ENCODE data around the gene GNPTAB. TPM values are rescaled to one million over a fixed set of nuclear protein-coding genes. Genes with fewer than 3 reads are reported as not detected.

GNPTAB gene
- total RNA-seq, 4 donors from 2014 or later: 18.0 to 36.3 (median 32.5) TPM

DNA sequence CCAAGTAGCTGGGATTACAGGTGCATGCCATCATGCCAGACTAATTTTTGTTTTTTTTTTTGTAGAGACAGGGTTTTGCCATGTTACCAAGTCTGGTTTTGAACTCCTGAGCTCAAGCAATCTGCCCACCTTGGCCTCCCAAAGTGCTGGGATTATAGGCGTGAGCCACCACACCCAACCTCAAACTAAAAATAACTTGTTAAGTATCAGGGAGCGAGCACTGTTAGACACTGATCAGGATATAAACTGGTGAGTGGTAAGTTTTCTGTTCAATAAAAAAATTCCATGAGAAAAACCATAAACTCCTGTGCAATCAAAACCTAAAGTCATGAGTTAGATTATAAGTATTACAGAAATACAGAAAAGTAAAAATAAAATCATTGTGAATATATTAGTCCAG lies 46.9 kb downstream of the GNPTAB start:
- WGBS, 2 donors: 86 to 91% methylated on average over 2 of the region's 2 CpGs
- TF ChIP-seq POLR2A (IDR thresholded peaks at IDR 0.05) (no peak), CTCF (IDR thresholded peaks at IDR 0.05) (no peak), EP300 (IDR thresholded peaks at IDR 0.05) (no peak)
- no peaks in the 10 kb centered on the region for H3K27me3 ChIP-seq

DNA sequence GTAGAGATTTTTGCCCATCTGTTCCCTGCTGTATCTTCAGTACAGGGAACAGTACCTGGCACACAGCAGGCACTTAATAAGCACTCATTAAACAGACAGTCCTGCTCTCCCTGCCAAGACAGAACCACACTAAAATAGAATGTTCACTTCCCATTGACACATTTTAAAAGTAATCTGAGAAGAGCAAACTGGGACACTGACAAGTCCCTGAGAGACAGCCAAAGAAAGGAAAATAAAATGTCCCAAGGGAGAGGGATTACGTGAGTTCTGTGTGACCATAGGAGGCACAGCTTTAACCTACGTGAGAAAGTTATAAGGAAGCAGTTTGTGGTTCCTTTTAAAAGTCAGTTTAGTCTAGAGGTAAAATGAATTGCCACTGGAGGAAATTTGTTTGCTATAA lies 47.6 kb downstream of the GNPTAB start:
- peaks cover 0 to 15% (median 0%) of the 10 kb centered on the region in 4 donors for H3K4me1 ChIP-seq
- WGBS, 2 donors: 70 to 75% methylated on average over 2 of the region's 2 CpGs
- H3K27me3 ChIP-seq: no peaks in the 10 kb centered on the region
- peaks cover 0 to 36% (median 0%) of the 10 kb centered on the region in 3 donors for H3K36me3 ChIP-seq
- H3K9me3 ChIP-seq: no peaks in the 10 kb centered on the region
- H3K27ac ChIP-seq: no peak overlapping the region
- H3K4me3 ChIP-seq: no peak overlapping the region
- TF ChIP-seq EP300 (IDR thresholded peaks at IDR 0.05) (no peak), CTCF (IDR thresholded peaks at IDR 0.05) (no peak), POLR2A (IDR thresholded peaks at IDR 0.05) (no peak)
- DNase-seq (ENCODE audit: low spot score in 2 of 2): no peak

More for the DNA sequence above, 46.9 kb downstream of the GNPTAB start:
- Histone ChIP-seq H3K9me3 (no peaks in the 10 kb centered on the region), H3K4me1 (peaks cover 0 to 12% (median 0%) of the 10 kb centered on the region in 4 donors), H3K4me3 (no peak overlapping the region), H3K27ac (no peak overlapping the region), H3K36me3 (peaks cover 0 to 43% (median 0%) of the 10 kb centered on the region in 3 donors)
- DNase-seq (ENCODE audit: low spot score in 2 of 2): no peak

- peaks cover 0 to 32% (median 0%) of the 10 kb centered on the region in 3 donors for H3K36me3 ChIP-seq
- no peaks in the 10 kb centered on the region for H3K9me3 ChIP-seq
- DNase-seq (ENCODE audit: low spot score in 2 of 2): no peak
- TF ChIP-seq POLR2A (IDR thresholded peaks at IDR 0.05) (no peak), EP300 (IDR thresholded peaks at IDR 0.05) (no peak), CTCF (IDR thresholded peaks at IDR 0.05) (no peak)
- no peaks in the 10 kb centered on the region for H3K27me3 ChIP-seq
- WGBS, 2 donors: 90 to 92% methylated on average over 3 of the region's 3 CpGs
- peaks cover 0 to 22% (median 1%) of the 10 kb centered on the region in 4 donors for H3K4me1 ChIP-seq
- no peak overlapping the region for H3K27ac ChIP-seq
- H3K4me3 ChIP-seq: no peak overlapping the region
These were observed 48.5 kb downstream of the GNPTAB start for GRCh38 chr12:101782273-101782731.

DNA sequence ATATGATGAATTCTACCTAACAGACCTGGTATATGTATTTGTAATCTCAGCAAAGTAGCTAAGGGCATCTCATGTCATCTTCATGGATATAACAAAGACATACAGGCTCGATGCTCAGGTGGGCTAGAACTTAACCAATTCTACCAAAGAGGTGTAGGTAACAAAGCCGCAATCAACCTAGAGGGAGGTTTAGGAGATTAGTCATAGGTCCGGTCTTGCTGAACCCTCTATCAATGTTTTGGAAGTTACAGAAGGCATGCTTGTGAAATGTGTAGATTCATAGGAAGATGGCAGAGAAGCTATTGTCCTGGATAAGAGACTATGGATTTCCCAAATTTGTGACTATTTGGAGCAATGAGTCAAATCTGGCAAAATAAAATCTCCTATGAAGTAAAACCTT lies 48.9 kb downstream of the GNPTAB start:
- 91 to 94% methylated on average over 3 of the region's 3 CpGs for WGBS, 2 donors
- H3K36me3 ChIP-seq: peaks cover 0 to 31% (median 0%) of the 10 kb centered on the region in 3 donors
- peaks cover 0 to 24% (median 3%) of the 10 kb centered on the region in 4 donors for H3K4me1 ChIP-seq
- no peaks in the 10 kb centered on the region for H3K9me3 ChIP-seq
- no peak for DNase-seq (ENCODE audit: low spot score in 2 of 2)
- TF ChIP-seq EP300 (IDR thresholded peaks at IDR 0.05): no peak
- TF ChIP-seq CTCF (IDR thresholded peaks at IDR 0.05): no peak
- TF ChIP-seq POLR2A (IDR thresholded peaks at IDR 0.05): no peak
- H3K27ac ChIP-seq: no peak overlapping the region
- H3K27me3 ChIP-seq: no peaks in the 10 kb centered on the region
- H3K4me3 ChIP-seq: no peak overlapping the region

GRCh38 chr12:101780599-101780998 lies 50.2 kb downstream of the GNPTAB start:
- TF ChIP-seq POLR2A (IDR thresholded peaks at IDR 0.05) (no peak), CTCF (IDR thresholded peaks at IDR 0.05) (no peak), EP300 (IDR thresholded peaks at IDR 0.05) (no peak)
- no peak overlapping the region for H3K27ac ChIP-seq
- H3K4me1 ChIP-seq: peaks cover 0 to 24% (median 5%) of the 10 kb centered on the region in 4 donors
- no peaks in the 10 kb centered on the region for H3K9me3 ChIP-seq
- peaks cover 0 to 30% (median 0%) of the 10 kb centered on the region in 3 donors for H3K36me3 ChIP-seq
- no peak overlapping the region for H3K4me3 ChIP-seq
- H3K27me3 ChIP-seq: no peaks in the 10 kb centered on the region
- DNase-seq (ENCODE audit: low spot score in 2 of 2): no peak
- 52 to 58% methylated on average over 2 of the region's 2 CpGs for WGBS, 2 donors

All from tibial nerve (tissue), 4 donors.